NCI-H128 (cell line): ENCODE data around the gene PDZD2.

Source experiments
- DNase-seq: peaks from one replicate; lab custom pipeline; 2025; ENCODE audit not compliant: unreplicated experiment; lab: John Stamatoyannopoulos, UW

The PDZD2 gene

GRCh38 chr5:32156635-32157034, 517.7 kb downstream of the PDZD2 start:
- DNase-seq: no peak

GRCh38 chr5:32157078-32157477, 518.1 kb downstream of the PDZD2 start:
- no peak for DNase-seq

GRCh38 chr5:32158679-32158975, 519.7 kb downstream of the PDZD2 start:
- no peak for DNase-seq

- DNase-seq: no peak
Measured at GRCh38 chr5:32159328-32160072, 520.6 kb downstream of the PDZD2 start.

- no peak for DNase-seq
Measured at GRCh38 chr5:32160228-32160627, 521.3 kb downstream of the PDZD2 start.
